GM10847 (cell line): ENCODE results near the gene SH3RF1.

Experiments
- POLR2A ChIP-seq: IDR thresholded peaks from 2 replicates; pipeline ENCODE4 v1.6.1; 2011; ENCODE audit not compliant: insufficient read length; ENCODE audit errors: extremely low read depth

Gene SH3RF1

DNA sequence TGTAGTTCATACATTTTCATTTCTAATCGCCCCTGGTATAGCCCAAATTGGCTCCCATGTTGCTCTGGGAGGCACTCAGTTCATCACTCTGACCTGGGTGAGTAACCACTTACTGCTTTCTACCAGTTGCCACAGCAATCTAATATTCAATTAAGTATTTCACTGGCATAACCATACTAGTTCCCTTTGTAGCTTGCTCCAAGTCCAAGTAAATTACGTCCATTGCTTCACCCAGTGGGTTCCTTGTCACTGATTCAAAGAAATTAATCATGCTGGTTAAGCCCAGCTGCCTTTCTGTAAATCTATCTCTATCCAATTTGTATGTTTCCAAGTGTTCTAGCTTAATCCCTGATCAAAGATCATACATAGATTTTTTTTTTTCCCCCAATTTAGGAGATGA lies 168.7 kb downstream of the SH3RF1 start:
- no peak for TF ChIP-seq POLR2A

DNA sequence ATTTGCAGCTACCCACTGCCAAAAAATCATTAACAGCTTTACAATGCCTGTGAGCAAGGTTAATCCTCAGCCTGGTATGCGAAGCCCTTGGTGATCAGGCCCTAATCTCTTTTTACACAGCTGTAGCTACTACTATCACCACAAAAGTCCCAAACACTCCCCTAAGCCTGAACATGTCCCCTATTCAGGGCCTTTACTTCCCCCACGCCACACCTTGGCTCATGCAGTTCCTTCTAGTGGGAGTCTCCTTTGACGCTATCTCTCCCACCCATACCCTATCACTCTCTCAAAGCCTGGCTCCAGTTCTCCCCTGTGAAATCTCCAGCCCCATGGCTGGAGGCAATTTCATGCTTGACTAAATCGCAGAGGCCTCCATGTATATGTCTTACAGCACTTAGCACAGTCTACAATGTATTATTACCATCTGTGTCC lies 170.1 kb downstream of the SH3RF1 start:
- no peak for TF ChIP-seq POLR2A

DNA sequence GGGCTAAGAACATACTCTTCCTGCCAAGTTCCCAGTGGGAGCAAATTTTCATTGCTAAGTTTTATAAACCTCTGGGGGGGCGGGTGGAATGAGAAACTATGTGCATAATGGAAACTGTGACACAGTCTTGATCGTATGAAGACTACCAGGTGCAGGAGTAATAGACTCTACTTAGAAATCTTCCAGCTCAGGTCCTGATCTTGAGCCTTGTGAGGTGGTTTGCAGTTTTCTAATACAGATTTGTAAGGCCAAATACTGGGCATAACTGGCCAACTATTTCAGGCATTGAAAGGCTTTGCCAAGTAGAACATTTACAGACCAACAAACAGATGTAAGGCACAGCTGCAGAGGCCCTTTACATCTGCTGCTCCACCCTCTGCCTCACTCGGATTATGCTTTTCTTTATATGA lies 171.0 kb downstream of the SH3RF1 start:
- TF ChIP-seq POLR2A: no peak

DNA sequence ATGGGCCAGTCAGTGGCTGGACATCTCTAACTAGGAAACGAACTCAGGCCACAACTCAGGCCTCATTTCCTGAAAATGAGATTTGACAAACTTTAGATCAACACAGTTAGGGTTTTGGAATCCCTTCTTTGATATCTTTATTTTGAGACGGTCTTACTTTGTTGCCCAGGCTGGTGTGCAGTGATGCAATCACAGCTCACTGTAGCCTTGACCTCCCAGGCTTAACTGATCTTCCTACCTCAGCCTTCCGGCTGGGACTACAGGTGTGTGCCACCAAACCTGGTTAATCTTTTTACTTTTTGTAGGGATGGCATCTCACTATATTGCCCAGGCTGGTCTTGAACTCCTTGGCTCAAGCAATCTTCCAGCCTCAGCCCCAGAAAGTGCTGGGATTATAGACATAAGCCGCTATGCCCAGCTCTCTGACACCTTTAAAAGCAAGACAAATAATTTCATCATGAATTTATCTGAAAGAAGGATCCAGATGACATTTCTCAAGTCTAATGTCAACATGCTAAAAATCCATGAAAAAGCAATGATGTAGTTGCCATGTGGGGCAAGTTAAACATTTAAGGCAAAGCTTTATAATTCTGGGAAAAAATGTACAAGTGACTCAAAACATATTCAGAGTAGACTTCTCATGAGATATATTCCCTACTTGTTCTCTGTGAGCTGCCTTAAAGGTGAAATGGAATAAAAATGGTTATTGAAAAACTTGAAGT lies 171.6 kb downstream of the SH3RF1 start:
- no peak for TF ChIP-seq POLR2A

DNA sequence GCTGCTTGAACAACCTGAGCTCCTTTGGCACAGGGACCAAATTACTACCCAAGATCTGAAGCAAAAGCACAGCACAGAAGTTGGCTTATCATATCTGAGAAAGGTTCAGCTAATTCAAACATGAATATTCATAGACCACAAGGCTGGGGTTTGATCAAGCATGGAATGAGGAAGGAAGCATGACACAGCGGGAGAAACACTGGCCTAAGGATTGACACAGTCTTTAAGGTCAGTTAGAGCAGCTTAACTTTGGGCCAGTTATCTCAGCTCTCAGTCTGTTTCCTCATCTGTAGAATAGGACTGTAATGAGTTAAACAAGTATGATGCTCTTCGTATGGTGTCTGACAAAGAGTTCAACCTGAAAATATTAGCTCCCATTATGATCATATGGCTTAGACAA lies 172.2 kb downstream of the SH3RF1 start:
- no peak for TF ChIP-seq POLR2A

DNA sequence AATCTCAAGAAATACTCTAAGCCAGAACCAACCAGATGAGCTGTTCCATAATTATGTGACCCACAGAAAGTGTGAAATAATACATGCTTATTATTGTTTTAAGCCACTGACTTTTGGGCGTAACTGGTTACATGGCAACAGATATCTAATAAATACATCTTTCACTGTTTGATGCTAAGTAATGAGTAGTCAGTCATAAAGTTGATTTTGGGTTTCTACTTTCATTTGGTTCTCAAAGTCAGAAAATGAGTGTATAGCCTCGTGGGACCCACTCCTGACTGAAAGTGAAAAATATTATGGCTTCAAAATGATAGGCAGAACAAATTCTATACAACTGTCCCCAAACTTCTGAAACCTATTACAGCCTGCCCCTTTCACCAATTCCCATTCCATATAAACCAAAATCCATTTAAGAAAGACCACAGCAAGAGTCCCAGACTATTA lies 172.7 kb downstream of the SH3RF1 start:
- TF ChIP-seq POLR2A: no peak

DNA sequence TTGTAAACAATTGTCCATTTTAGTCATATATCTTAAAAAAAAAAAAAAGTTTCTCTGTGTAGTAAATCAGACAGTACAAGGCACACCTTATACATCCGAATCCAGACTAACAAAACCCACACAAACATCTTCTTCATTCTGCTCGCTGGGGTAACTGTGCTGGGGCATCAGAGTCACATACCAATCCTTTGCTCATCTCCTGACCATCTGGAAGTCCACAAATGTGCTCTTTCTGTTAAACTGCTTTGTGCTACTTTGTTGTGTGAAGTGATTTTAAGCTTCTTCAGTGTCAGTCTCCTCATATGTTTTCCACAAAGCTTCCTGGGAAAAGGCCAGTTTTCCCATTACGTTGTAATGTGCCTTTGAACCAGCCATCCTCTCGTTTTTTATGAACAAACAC lies 174.5 kb downstream of the SH3RF1 start:
- TF ChIP-seq POLR2A: no peak

DNA sequence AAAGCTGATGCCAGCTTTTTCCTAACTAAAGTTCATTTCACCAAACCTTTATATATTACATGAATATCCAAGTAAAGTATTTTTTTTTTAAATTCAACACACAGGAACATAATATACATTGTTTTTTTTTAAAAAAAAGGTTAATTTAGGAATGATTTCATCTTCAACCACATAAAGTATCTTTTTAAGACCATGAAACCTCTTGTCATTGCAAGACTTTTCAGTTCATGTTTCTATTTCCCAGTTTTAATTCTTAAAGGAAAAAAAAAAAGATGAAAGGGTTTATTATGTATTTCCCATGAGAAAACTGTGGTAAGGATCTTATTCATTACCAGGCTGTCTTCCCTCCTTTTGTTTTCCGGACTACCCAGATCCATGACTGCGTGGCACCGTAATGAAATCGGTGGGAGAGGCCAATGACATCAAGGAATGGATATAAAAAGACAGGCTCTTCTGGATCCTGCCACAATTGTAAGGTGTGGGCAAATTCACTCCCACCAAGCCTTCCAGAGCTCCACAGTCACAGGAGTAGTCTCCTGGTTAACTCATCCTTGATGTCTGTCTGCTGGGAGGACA lies 176.0 kb downstream of the SH3RF1 start:
- TF ChIP-seq POLR2A: no peak

DNA sequence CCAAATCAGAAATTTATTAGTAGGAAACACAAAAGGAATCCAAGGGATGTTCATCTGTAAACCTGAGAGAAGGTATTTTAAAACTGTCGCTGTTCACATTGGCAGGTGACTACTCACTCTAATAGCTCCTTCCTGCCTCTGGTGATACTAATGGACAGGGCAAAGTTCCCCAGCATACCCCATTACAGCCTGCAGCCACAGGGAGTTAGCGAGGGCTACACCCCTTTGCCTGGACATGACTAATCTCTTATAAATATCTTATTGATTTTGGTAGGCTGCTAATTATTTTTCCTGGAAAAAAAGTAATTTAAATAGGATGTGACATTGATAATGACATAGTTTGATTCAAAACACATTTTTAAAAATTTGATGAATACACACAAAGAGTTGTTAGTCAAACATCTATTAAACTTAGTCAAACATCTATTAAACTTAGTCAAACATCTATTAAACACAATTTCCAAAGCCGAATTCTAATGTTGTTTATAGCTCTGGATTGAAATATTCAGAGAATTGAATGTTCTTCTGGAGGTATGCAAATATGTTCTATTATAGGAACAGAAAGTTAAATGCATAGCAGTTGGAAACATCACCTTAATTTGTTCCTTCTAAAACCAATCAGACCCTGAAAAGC lies 177.8 kb downstream of the SH3RF1 start:
- no peak for TF ChIP-seq POLR2A

DNA sequence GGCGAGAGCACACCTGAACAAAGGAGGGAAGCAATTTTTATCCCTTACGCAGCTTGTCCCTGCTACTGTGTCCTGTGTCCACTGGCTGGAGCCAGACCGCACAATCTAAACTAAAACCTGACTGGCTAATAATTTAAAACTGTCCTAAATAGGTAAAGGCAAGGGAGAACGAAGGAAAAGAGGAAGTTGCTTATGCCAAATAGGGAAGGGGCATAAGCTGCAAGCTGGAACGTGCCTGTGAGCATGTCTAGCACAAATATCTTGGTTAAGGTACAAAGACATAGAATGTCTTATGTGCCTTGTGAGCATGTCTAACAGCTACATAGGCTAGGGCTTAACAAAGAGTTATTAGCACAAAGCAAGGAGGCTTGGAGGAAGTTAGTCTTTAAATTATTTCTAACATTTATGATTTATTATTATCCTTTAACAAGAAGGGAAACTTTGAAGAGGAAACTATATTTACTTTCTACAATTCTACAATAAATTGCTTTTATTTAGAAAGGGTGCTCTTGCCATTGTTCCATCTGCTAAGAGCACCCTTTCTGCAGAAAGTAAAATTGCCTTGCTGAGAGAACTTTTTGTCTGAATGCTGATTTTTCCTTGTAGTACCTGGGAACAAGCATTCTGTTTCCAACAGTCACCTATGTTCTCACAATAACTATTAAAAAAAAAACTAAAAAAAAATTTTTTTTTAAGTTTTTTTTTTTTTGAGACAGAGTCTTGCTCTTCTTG lies 180.1 kb downstream of the SH3RF1 start:
- TF ChIP-seq POLR2A: no peak

DNA sequence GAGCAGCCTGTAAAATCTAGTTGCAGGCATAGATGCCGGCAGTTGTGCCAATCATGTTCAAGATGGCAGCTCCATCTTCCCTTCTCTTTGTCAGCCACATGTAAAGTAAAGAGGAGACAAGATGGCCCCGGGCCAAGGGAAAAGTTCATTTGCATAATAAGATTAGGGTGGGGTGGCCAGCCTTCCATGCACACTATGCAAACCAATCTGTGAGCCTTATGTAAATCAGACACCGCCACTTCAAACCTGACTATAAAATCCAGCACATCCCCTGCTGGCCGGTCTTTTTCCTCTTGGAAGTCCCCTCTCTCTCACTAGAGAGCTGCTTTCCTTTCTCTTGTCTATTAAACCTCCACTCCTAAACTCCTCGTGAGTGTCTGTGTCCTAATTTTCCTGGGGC lies 181.8 kb downstream of the SH3RF1 start:
- no peak for TF ChIP-seq POLR2A

DNA sequence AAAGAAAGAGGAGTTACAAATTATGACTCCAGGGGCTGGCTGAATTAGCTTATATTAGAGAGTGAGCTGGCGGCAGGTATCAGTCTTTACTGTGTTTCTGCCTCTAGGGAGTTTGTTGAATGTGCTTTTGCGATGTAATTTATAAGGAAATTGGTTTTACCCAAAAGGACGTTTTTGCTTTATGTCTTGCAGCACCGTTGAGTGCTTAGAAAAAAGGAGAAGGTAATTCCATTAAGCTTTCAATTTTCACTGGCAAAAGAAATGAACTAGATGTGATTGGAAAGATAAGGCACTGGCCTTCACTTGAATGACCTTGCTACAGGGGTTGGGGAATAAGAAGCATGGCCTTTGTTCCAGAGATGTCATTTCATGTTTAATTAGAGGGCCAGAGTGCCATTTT lies 185.8 kb downstream of the SH3RF1 start:
- no peak for TF ChIP-seq POLR2A

DNA sequence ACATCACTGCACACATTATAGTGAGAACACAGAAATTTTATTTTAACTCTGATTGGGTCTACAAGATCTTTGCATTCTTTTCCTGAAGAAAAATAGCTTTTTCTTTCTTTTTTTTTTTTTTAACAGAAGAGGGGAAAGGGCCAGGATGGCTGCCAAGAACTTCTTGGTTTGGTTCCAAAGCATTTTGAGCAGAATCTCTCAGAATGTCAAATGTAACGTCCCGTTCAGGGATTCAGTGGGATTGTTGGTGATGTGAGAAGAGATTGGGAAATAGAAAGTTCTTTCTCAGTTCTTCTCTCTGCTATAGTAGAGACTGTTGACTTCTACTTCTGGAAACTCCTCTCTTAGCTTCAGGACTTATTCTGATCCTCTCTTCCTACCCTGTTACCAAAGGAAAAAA lies 189.8 kb downstream of the SH3RF1 start:
- no peak for TF ChIP-seq POLR2A

DNA sequence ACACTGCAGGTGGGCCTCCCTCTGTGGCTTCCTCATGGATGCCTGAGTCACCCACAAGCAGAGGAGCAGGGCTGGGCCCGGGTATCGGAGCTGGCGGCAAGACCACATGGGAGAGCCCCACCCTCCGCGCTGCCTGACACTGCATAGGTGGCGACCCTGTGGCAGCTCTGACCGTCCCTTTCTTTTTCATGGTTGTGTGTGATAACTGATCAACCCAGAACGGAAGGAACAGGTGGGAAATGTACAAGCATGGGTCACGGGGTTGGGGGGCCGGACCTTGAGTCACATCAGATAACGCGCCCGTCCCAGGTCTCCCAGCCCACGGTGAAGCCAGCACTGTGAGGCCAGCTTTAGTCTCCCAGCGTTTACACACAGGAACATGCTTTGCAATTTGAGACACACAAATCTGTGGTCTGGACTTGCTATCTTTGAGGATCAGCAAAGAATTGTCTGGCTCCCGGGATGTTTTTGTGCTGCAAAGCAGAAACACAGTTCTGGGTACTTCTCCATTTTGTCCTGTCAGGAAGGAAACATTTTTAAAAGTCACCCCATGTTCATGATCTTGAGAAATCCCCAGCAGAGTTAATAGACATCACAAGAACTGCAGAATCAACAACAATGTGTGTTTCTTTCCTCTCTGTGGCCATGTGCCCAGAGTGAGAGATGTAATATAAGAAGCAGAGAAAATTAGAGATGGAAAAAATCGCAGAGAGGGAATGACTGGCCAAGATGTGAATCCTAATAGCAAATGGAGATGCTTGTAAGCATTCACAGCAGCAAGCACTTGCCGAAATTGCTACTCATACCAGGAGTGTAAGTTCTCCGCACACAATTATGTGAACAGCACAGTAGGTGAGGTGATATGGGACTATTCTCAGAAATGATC lies 190.6 kb downstream of the SH3RF1 start:
- no peak for TF ChIP-seq POLR2A

DNA sequence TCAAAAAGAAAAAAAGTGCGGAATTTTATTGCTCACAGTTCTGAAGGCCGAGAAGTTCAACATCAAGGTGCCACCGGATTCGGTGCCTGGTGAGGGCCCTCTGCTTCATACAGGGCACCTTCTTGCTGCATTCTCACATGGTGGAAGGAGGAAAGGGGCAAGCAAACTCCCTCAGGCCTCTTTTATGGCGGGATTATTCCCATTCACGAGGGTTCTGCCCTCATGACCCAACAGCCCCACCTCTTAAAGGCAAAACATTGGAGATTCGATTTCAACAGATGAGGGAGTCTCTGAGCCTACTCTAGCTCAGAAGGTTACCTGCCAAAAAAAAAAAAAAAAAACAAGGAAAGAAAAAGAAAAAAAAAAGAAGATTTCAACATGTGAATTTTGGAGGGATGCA lies 196.6 kb downstream of the SH3RF1 start:
- no peak for TF ChIP-seq POLR2A
